GM12872 (cell line): ENCODE results near the gene EHBP1.

Experiments
- CTCF ChIP-seq: IDR thresholded peaks from 3 replicates; pipeline ENCODE4 v1.5.1; 2011; ENCODE audit warnings: low read depth, mild to moderate bottlenecking, low read length, moderate library complexity; ENCODE audit not compliant: insufficient read depth

The EHBP1 gene

GRCh38 chr2:62685256-62685655, 20.3 kb upstream of the EHBP1 start:
- no peak for TF ChIP-seq CTCF

- TF ChIP-seq CTCF = no peak
These were observed 19.4 kb upstream of the EHBP1 start for GRCh38 chr2:62686012-62686685.

- no peak for TF ChIP-seq CTCF
These were observed 17.9 kb upstream of the EHBP1 start for GRCh38 chr2:62687636-62688035.

DNA sequence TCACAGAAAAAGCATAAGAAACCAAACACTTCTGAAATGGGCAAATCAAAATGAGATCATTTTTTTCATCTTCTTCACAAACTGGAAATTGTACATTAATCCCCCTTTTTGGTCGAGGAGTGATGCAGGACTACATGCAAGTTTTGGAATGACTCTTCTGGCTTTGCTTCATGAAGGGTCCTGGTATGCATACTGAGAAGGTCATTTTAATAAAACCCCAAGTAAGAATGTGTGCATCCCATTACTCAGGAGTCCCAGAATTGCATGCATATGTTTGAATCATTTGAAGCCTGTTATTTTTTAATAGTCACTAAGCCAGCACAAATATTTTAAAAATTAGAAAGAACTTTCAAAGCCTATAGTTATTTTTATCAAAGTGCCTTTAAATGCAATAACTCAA, 16.7 kb upstream of the EHBP1 start:
- no peak for TF ChIP-seq CTCF

- no peak for TF ChIP-seq CTCF
These were observed 14.3 kb upstream of the EHBP1 start for GRCh38 chr2:62691186-62691585.

DNA sequence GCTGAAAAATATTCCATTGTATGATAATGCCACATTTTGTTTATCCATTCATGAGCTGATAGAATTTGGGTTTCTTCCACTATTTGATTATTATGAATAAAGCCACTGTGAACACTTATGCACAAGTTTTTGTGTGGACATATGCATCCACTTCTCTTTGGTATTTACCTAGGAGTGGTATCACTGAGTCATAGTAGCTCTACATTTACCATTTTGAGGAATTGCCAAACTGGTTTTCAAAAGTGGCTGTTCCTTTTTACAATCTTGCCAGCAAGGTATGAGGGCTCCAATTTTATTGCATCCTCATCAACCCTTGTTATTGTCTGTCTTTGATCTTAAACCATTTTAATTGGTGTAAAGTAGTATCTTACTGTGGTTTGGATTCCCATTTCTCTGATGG, 13.3 kb upstream of the EHBP1 start:
- TF ChIP-seq CTCF = no peak

DNA sequence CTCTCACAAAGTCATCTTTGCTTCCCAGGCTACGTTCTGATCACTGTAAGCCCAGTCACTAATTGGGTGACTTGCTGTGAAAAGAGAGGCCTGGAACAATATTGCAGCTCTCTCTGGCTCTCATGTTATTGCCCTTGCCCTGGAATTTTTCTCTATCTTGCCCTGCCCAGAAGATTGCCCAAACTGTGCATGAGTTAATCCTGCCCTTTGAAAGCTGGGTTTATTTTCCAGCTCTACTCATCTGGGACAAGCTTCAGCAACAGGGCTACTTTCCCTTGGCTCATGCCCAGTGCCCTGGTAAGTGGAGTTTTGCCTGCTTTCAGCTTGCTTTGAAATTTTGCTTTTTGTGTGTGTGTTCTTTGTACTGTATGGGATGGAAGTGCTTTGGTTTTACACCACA, 6.9 kb upstream of the EHBP1 start:
- no peak for TF ChIP-seq CTCF
